UCSD-AML1 (cell line): ENCODE measurements around the gene RCL1.

Experiments
- DNase-seq: peaks from one replicate; lab custom pipeline; 2025; ENCODE audit not compliant: unreplicated experiment; lab: John Stamatoyannopoulos, UW

Gene RCL1

DNA sequence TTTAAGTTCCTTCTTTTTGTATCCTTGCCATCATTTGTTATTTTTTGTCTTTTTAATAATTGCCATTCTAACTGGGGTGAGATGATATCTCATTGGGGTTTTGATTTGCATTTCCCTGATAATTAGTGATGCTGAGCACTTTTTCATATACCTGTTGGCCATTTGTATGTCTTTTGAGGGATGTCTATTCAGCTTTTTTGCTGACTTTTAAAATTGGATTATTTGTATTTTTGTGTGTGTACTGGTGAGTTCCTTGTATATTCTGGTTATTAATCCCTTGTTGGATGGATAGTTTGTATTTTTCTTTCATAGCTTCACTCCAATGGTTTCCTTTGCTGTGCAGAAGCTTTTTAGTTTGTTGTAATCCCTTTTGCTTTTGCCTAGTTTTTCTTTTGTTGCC lies 19.1 kb downstream of the RCL1 start:
- no peak for DNase-seq

- no peak for DNase-seq
Observed at GRCh38 chr9:4812858-4813257, 20.1 kb downstream of the RCL1 start.

GRCh38 chr9:4814913-4815312 lies 22.2 kb downstream of the RCL1 start:
- DNase-seq: no peak

DNA sequence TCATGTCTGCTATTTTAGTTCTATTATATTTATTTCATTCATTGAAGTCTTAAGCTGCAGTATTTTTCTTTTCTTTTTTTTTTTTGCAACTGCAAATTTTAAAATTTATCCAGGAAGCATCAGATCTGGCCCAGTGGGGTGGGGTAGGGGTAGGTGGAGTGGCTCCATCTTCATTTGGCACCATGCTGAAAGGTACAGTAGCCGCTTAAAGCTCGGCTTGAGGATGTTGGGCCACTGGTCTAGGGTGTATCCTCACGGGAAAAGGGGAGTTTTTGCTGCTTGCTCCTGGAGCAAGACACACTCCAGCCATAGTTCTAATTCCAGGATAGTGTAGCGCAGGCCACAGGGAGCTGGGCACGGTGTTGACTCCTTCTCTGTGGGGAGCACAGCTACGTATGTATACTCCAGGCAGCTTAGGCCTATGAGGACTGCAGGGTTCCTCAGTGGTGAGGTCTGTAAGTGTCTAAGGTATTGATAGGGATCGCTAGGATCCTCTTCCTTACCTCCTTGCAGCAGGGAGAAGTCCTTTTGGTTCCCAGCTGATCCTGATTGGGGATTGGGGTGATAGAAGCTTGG lies 22.7 kb downstream of the RCL1 start:
- DNase-seq: no peak

GRCh38 chr9:4820168-4820567 lies 27.4 kb downstream of the RCL1 start:
- no peak for DNase-seq

DNA sequence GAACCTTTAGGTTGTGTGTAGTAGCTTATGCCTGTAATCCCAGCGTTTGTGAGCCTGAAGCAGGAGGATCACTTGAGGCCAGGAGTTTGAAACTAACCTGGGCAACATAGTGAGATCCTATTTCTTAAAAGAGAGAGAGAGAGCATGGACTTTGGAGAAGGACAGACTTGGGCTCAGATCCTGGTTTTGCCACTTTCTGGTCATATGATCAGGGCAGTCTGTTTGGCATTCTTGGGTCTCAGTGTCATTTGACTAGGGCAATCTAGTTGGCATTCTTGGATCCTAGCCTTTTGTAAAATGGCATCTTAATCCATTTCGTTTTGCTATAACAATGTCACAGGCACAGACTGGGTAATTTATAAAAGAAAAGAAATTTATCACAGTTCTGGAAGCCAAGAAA lies 28.4 kb downstream of the RCL1 start:
- no peak for DNase-seq

DNA sequence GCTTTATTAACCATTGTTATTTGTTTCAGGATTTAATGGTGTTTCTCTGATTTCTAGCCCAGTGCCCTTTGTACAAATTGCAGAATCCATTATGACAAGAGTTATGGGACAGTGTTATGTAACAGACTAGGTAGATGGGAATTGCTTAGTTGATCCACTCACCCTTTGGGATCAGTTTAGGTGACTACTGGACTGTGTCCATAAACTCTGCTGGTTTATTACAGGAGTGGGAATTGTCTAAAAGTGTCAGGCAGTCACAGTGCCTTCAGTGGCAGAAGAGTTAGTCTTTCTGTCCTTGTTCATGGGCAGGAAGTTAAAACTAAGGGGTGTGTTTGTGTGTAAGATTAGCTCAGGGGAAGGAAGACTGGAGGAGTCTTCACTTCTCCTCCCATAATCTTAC lies 29.3 kb downstream of the RCL1 start:
- no peak for DNase-seq

- DNase-seq: no peak
Observed at GRCh38 chr9:4826417-4827166, 33.8 kb downstream of the RCL1 start.

GRCh38 chr9:4827224-4827623 lies 34.5 kb downstream of the RCL1 start:
- no peak for DNase-seq

DNA sequence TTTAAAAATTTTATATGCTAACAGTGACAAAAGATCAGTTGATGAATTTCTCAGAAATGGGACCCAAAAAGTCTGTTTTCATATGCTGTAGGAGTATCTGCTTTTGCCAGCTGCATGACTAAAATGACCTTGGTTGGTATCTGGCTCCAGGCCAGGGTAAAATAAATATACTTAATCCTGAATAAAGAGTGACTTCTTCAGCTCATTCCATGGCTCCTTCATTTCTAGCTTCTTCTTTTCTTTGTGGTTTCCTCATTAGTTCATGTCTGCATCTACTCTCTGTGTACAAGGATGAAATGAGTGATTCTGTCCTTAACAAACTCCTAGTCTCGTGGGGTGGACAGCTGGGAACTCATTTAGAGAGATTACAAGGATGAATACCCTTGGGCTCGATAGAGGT lies 36.0 kb downstream of the RCL1 start:
- DNase-seq: no peak

GRCh38 chr9:4829969-4830368 lies 37.2 kb downstream of the RCL1 start:
- DNase-seq: no peak

- no peak for DNase-seq
Observed at GRCh38 chr9:4830699-4831098, 38.0 kb downstream of the RCL1 start.

DNA sequence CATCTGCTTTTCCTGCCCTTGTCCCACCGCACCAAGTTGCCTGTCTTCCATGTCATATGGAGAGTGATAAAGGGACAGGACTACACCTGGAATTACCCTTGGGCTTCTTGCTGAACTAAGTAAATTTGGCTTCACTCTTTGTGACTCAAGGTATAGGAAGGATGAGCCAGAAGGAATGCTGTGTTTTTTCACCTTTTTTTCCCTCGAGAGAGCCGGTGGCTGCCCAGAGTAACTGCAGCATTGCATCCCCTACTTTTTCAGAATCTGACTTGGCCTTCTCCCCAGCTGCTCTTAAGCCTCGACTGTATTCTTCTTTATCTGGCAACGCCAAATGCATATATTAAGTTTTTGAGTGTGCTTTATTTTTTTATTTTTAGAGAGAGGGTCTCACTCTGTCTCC lies 38.4 kb downstream of the RCL1 start:
- DNase-seq: no peak

DNA sequence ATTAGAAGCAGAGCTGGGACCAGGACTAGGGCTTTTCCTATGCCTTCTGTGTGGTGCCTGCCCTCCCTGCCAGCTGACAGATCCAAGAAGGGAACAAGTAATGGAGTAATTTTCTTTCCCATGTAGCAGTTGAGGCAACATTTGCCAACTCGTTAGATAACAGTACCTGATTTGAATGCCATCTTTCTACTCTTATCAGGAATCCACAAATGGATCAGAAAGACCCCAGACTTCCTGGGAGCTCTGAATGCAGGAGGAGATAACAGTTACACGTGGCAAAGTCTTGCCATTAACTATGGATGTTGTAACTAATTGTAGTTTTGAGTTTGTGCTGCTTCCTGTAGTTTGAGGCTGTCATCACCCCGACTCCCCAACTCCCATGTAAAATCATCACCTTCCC lies 39.2 kb downstream of the RCL1 start:
- DNase-seq: no peak

- DNase-seq: no peak
Observed at GRCh38 chr9:4832786-4833579, 40.2 kb downstream of the RCL1 start.

- DNase-seq: no peak
Observed at GRCh38 chr9:4833781-4834560, 41.2 kb downstream of the RCL1 start.

- DNase-seq: no peak
Observed at GRCh38 chr9:4836676-4837075, 43.9 kb downstream of the RCL1 start.

GRCh38 chr9:4837261-4838188 lies 44.8 kb downstream of the RCL1 start:
- no peak for DNase-seq

DNA sequence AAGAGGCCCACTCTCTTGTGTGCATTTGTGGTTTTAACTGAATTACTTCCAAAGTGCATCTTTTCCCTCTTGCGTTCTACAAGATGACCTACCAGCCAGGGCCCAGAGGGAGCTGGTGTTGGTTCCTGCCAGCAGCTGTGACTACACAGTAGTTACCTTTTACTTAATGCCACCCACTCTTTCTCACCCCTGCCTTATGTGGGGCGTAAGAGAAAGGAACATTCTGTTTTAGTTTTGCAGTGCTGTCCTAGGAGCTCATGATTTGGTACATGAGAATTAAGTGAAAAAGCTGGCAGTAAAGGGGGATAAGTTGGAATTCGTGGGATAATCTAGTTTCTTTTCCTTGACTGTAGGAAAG lies 45.4 kb downstream of the RCL1 start:
- DNase-seq: no peak

GRCh38 chr9:4839470-4839912 lies 46.7 kb downstream of the RCL1 start:
- no peak for DNase-seq
